ENCODE measurements around the gene CYB561D2.

CYB561D2 gene

GRCh38 chr3:50396502-50396901 is 45.8 kb downstream of the CYB561D2 start:
- in situ Hi-C loops (cut with HindIII; ENCODE audit: low sequenced_read_pairs) = no loop called here
- no peak overlapping the region for H3K4me3 ChIP-seq (ENCODE audit: low read depth, low read length)
- no peak for DNase-seq (ENCODE audit: low read depth)
- no peak for TF ChIP-seq CTCF (IDR thresholded peaks at IDR 0.05; ENCODE audit: low read depth, low read length, missing control alignments)

- DNase-seq (ENCODE audit: low read depth) = no peak
- no peak for TF ChIP-seq CTCF (IDR thresholded peaks at IDR 0.05; ENCODE audit: low read depth, low read length, missing control alignments)
- in situ Hi-C loops (cut with HindIII; ENCODE audit: low sequenced_read_pairs) = no loop called here
- no peak overlapping the region for H3K4me3 ChIP-seq (ENCODE audit: low read depth, low read length)
Measured at GRCh38 chr3:50401978-50402595, 51.4 kb downstream of the CYB561D2 start.
